ENCODE data around the gene ACIN1. TPM values are rescaled to one million over a fixed set of nuclear protein-coding genes. Genes with fewer than 3 reads are reported as not detected.

The ACIN1 gene
- total RNA-seq, 1 donor from 2014 or later: 83.4 TPM

- no peaks in the 10 kb centered on the region for H3K27me3 ChIP-seq (ENCODE audit: control insufficient read depth, insufficient read depth, low read length)
- TF ChIP-seq CTCF (IDR thresholded peaks at IDR 0.05; ENCODE audit: insufficient read depth, low read length, poor library complexity, severe bottlenecking): no peak
- no peak for DNase-seq (ENCODE audit: low read depth)
- no peaks in the 10 kb centered on the region for H3K36me3 ChIP-seq (ENCODE audit: control insufficient read depth, insufficient read depth, low read length)
- H3K4me3 ChIP-seq (ENCODE audit: low read depth, low read length): no peak overlapping the region
These were observed 31.1 kb upstream of the ACIN1 start for GRCh38 chr14:23125933-23126524.

- Histone ChIP-seq H3K27me3 (ENCODE audit: control insufficient read depth, insufficient read depth, low read length) (no peaks in the 10 kb centered on the region), H3K36me3 (ENCODE audit: control insufficient read depth, insufficient read depth, low read length) (no peaks in the 10 kb centered on the region), H3K4me3 (ENCODE audit: low read depth, low read length) (no peak overlapping the region)
- no peak for TF ChIP-seq CTCF (IDR thresholded peaks at IDR 0.05; ENCODE audit: insufficient read depth, low read length, poor library complexity, severe bottlenecking)
- DNase-seq (ENCODE audit: low read depth): no peak
These were observed 30.1 kb upstream of the ACIN1 start for GRCh38 chr14:23125011-23125410.

GRCh38 chr14:23124337-23124954 is 29.5 kb upstream of the ACIN1 start:
- no peaks in the 10 kb centered on the region for H3K36me3 ChIP-seq (ENCODE audit: control insufficient read depth, insufficient read depth, low read length)
- no peak overlapping the region for H3K4me3 ChIP-seq (ENCODE audit: low read depth, low read length)
- TF ChIP-seq CTCF (IDR thresholded peaks at IDR 0.05; ENCODE audit: insufficient read depth, low read length, poor library complexity, severe bottlenecking): no peak
- no peak for DNase-seq (ENCODE audit: low read depth)
- H3K27me3 ChIP-seq (ENCODE audit: control insufficient read depth, insufficient read depth, low read length): no peaks in the 10 kb centered on the region

GRCh38 chr14:23123419-23123818 is 28.5 kb upstream of the ACIN1 start:
- Histone ChIP-seq H3K27me3 (ENCODE audit: control insufficient read depth, insufficient read depth, low read length) (no peaks in the 10 kb centered on the region), H3K4me3 (ENCODE audit: low read depth, low read length) (no peak overlapping the region), H3K36me3 (ENCODE audit: control insufficient read depth, insufficient read depth, low read length) (no peaks in the 10 kb centered on the region)
- no peak for DNase-seq (ENCODE audit: low read depth)
- TF ChIP-seq CTCF (IDR thresholded peaks at IDR 0.05; ENCODE audit: insufficient read depth, low read length, poor library complexity, severe bottlenecking): no peak

GRCh38 chr14:23122086-23122485 is 27.1 kb upstream of the ACIN1 start:
- no peak overlapping the region for H3K4me3 ChIP-seq (ENCODE audit: low read depth, low read length)
- no peaks in the 10 kb centered on the region for H3K36me3 ChIP-seq (ENCODE audit: control insufficient read depth, insufficient read depth, low read length)
- DNase-seq (ENCODE audit: low read depth): no peak
- H3K27me3 ChIP-seq (ENCODE audit: control insufficient read depth, insufficient read depth, low read length): no peaks in the 10 kb centered on the region
- no peak for TF ChIP-seq CTCF (IDR thresholded peaks at IDR 0.05; ENCODE audit: insufficient read depth, low read length, poor library complexity, severe bottlenecking)

GRCh38 chr14:23121361-23121771 is 26.4 kb upstream of the ACIN1 start:
- DNase-seq (ENCODE audit: low read depth): peak; percentile 55
- no peak for TF ChIP-seq CTCF (IDR thresholded peaks at IDR 0.05; ENCODE audit: insufficient read depth, low read length, poor library complexity, severe bottlenecking)
- no peak overlapping the region for H3K4me3 ChIP-seq (ENCODE audit: low read depth, low read length)

More at GRCh38 chr14:23121361-23121771, 26.4 kb upstream of the ACIN1 start:
- H3K27me3 ChIP-seq (ENCODE audit: control insufficient read depth, insufficient read depth, low read length): no peaks in the 10 kb centered on the region
- H3K36me3 ChIP-seq (ENCODE audit: control insufficient read depth, insufficient read depth, low read length): no peaks in the 10 kb centered on the region

All from kidney epithelial cell (primary cell).